Vagina (tissue), 2 donors: ENCODE results near the gene RAP1A.

ENCODE experiments used
- POLR2A ChIP-seq, 2 donors: fragments of 450-650 bp; IDR thresholded peaks; one replicate each; pipeline ENCODE4 v1.6.1; 2017; ENCODE audit warnings: antibody characterized with exemption in 2 of 2, mild to moderate bottlenecking in 2 of 2, moderate library complexity in 2 of 2
- POLR2AphosphoS5 ChIP-seq, 2 donors: sonication (generic); formaldehyde crosslinking; IDR thresholded peaks; one replicate each; pipeline ENCODE4 v1.9.0; 2017; ENCODE audit warnings: antibody characterized with exemption in 2 of 2, mild to moderate bottlenecking in 2 of 2, low read depth in 1 of 2; ENCODE audit not compliant: insufficient read depth in 1 of 2
- TF ChIP-seq, protein P1 (sequence below), 3 experiments: fragments of 450-650 bp in 2 of 3; fragments of 200-600 bp in 1 of 3; sonication (generic) in 1 of 3; IDR thresholded peaks; one replicate each; pipeline ENCODE4 v1.5.1; 2017 to 2019; ENCODE audit warnings: antibody characterized with exemption in 3 of 3, mild to moderate bottlenecking in 2 of 3, moderate library complexity in 2 of 3

DNA sequence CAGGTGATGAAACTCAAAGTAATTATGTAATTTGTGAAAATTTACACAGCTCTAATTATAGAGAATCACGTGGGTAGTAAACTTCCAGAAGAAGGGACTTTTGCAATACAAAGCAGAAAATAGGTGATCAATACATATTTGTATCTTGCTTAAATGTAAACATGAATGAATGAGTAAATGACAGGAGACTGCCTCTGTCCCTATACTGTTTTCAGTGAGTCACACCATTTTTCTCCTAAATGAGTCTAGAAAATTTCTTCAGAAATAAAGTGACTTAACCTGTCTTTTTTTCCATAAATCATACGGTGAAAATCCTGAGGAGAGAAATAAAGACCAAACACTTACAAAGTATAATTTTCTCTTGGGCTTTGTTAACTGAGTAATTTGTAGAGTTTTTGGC, 11.9 kb downstream of the RAP1A start:
- TF ChIP-seq POLR2A (IDR thresholded peaks at IDR 0.05): no peak
- TF ChIP-seq, protein P1, sequence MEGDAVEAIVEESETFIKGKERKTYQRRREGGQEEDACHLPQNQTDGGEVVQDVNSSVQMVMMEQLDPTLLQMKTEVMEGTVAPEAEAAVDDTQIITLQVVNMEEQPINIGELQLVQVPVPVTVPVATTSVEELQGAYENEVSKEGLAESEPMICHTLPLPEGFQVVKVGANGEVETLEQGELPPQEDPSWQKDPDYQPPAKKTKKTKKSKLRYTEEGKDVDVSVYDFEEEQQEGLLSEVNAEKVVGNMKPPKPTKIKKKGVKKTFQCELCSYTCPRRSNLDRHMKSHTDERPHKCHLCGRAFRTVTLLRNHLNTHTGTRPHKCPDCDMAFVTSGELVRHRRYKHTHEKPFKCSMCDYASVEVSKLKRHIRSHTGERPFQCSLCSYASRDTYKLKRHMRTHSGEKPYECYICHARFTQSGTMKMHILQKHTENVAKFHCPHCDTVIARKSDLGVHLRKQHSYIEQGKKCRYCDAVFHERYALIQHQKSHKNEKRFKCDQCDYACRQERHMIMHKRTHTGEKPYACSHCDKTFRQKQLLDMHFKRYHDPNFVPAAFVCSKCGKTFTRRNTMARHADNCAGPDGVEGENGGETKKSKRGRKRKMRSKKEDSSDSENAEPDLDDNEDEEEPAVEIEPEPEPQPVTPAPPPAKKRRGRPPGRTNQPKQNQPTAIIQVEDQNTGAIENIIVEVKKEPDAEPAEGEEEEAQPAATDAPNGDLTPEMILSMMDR (IDR thresholded peaks at IDR 0.05): no peak
- TF ChIP-seq POLR2AphosphoS5 (IDR thresholded peaks at IDR 0.05; ENCODE audit: insufficient read depth in 1 of 2, low read depth in 1 of 2): no peak
